Testis (tissue), 3 donors: ENCODE results near the gene DGKH. TPM values are rescaled to one million over a fixed set of nuclear protein-coding genes. Genes with fewer than 3 reads are reported as not detected.

ENCODE experiments used
- DNase-seq: peaks from one replicate; pipeline ENCODE4 v3.0.0-alpha.2; 2019
- H3K27ac ChIP-seq, 2 donors: fragments of 200-600 bp; sonication (generic); one replicate each; pipeline ENCODE4 v1.5.1; 2019
- H3K27me3 ChIP-seq: fragments of 200-600 bp; sonication (generic); one replicate; pipeline ENCODE4 v1.5.1; 2019
- H3K36me3 ChIP-seq: fragments of 200-600 bp; sonication (generic); one replicate; pipeline ENCODE4 v1.5.1; 2017; ENCODE audit warnings: low read depth; ENCODE audit errors: missing control alignments
- H3K4me1 ChIP-seq: fragments of 200-600 bp; sonication (generic); one replicate; pipeline ENCODE4 v1.5.1; 2019
- H3K4me3 ChIP-seq, 2 donors: fragments of 200-600 bp; sonication (generic); one replicate each; pipeline ENCODE4 v1.5.1; 2017 to 2019
- H3K9me3 ChIP-seq: fragments of 200-600 bp; sonication (generic); one replicate; pipeline ENCODE4 v1.5.1; 2017
- POLR2A ChIP-seq: fragments of 450-650 bp; IDR thresholded peaks from one replicate; pipeline ENCODE4 v1.6.1; 2017; ENCODE audit warnings: antibody characterized with exemption, mild to moderate bottlenecking, moderate library complexity
- WGBS, 2 donors: methylation state at CpG; one replicate each; pipeline ENCODE4 v1.1.5; 2018; 5-methylcytosine and 5-hydroxymethylcytosine counted together
- intact Hi-C: fragments of 100-400 bp; cut with DNase I; formaldehyde crosslinking; loops from one replicate; pipeline ENCODE4 v1.15.1; 2023; ENCODE audit warnings: low total_unique reads
- polyA plus RNA-seq: library from polyadenylated mRNA; stranded (reverse); fragments of 350-450 nt; fragmentation: Illumina TruSeq; extraction: RNeasy Lipid Tissue Mini Kit (QIAGEN cat#74804); gene quantifications from one replicate; pipeline ENCODE4 v1.2.3, GENCODE V29; 2014; ENCODE audit warnings: low read depth, low replicate concordance; ENCODE audit not compliant: insufficient read depth
- total RNA-seq, 2 donors: library from RNA; depleted of rRNA; stranded (reverse); fragments of >200 nt; gene quantifications; one replicate each; pipeline ENCODE4 v1.2.3, GENCODE V29; 2016
- TF ChIP-seq, protein P1 (sequence below), 3 experiments: fragments of 450-650 bp in 2 of 3; fragments of 200-600 bp in 1 of 3; sonication (generic) in 1 of 3; IDR thresholded peaks; one replicate each; pipeline ENCODE4 v1.5.1; 2016 to 2019; ENCODE audit warnings: antibody characterized with exemption in 3 of 3, mild to moderate bottlenecking in 2 of 3, moderate library complexity in 1 of 3

The DGKH gene
- total and polyA plus RNA-seq, 3 donors from 2014 or later: 6.3 to 11.5 (median 9.8) TPM

DNA sequence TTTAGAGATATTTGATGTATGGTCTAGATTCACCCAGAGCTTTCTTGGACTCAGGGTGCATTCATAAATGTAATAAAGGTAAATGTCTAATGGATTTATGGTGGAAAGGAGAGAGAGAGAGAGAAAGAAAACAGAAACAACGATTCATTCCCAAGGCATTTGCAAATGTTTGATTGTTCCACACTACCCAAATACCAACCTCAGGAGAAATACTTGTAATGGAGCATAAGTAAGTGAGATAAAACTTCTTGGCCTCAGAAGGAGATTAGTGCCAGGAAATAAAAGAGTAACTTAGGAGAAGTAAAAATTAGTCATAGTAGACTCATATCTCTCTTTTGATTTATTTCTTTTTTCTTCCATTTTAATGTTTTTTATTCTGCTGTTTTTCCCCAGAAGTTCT lies 40.6 kb upstream of the DGKH start:
- Histone ChIP-seq H3K36me3 (no peaks in the 10 kb centered on the region), H3K27ac (no peak overlapping the region), H3K9me3 (no peaks in the 10 kb centered on the region), H3K27me3 (no peaks in the 10 kb centered on the region), H3K4me1 (no peaks in the 10 kb centered on the region), H3K4me3 (no peak overlapping the region)
- no peak for DNase-seq
- TF ChIP-seq POLR2A: no peak
- TF ChIP-seq, protein P1, sequence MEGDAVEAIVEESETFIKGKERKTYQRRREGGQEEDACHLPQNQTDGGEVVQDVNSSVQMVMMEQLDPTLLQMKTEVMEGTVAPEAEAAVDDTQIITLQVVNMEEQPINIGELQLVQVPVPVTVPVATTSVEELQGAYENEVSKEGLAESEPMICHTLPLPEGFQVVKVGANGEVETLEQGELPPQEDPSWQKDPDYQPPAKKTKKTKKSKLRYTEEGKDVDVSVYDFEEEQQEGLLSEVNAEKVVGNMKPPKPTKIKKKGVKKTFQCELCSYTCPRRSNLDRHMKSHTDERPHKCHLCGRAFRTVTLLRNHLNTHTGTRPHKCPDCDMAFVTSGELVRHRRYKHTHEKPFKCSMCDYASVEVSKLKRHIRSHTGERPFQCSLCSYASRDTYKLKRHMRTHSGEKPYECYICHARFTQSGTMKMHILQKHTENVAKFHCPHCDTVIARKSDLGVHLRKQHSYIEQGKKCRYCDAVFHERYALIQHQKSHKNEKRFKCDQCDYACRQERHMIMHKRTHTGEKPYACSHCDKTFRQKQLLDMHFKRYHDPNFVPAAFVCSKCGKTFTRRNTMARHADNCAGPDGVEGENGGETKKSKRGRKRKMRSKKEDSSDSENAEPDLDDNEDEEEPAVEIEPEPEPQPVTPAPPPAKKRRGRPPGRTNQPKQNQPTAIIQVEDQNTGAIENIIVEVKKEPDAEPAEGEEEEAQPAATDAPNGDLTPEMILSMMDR (IDR thresholded peaks at IDR 0.05): no peak
- WGBS, 2 donors: 56 to 81% methylated on average over 1 of the region's 1 CpG
- intact Hi-C loops: no loop called here

DNA sequence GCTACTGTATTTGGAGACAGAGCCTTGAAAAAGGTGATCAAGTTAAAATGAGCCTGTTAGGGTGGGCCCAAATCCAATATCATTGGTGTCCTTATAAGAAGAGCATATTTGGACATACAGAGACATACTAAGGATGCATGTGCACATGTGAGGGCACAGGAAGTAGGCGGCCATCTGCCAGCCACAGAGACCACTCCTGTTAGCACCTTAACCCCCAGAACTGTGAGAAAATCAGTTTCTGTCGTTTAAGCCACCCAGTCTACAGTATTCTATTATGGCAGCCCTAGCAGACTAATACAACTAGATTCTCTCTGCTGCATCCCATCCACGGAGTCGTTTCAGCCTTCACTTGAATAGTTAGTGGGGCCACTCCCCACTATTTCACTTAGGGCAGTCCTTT lies 39.4 kb upstream of the DGKH start:
- H3K36me3 ChIP-seq: no peaks in the 10 kb centered on the region
- H3K4me1 ChIP-seq: no peaks in the 10 kb centered on the region
- TF ChIP-seq, protein P1 (IDR thresholded peaks at IDR 0.05): no peak
- no peak for TF ChIP-seq POLR2A
- WGBS, 2 donors: 83 to 88% methylated on average over 4 of the region's 4 CpGs
- intact Hi-C loops: no loop called here
- H3K27ac ChIP-seq: no peak overlapping the region
- no peak for DNase-seq
- no peaks in the 10 kb centered on the region for H3K27me3 ChIP-seq
- no peaks in the 10 kb centered on the region for H3K9me3 ChIP-seq
- no peak overlapping the region for H3K4me3 ChIP-seq

- 23 to 33% methylated on average over 14 to 16 of the region's 16 CpGs for WGBS, 2 donors
- intact Hi-C loops: no loop called here
- H3K27ac ChIP-seq: no peak overlapping the region
- no peak for DNase-seq
- TF ChIP-seq, protein P1 (IDR thresholded peaks at IDR 0.05): no peak
- no peak for TF ChIP-seq POLR2A
- no peaks in the 10 kb centered on the region for H3K27me3 ChIP-seq
- no peak overlapping the region for H3K4me3 ChIP-seq
- no peaks in the 10 kb centered on the region for H3K4me1 ChIP-seq
- H3K9me3 ChIP-seq: no peaks in the 10 kb centered on the region
- no peaks in the 10 kb centered on the region for H3K36me3 ChIP-seq
Measured at GRCh38 chr13:42011601-42012350, 36.7 kb upstream of the DGKH start.

DNA sequence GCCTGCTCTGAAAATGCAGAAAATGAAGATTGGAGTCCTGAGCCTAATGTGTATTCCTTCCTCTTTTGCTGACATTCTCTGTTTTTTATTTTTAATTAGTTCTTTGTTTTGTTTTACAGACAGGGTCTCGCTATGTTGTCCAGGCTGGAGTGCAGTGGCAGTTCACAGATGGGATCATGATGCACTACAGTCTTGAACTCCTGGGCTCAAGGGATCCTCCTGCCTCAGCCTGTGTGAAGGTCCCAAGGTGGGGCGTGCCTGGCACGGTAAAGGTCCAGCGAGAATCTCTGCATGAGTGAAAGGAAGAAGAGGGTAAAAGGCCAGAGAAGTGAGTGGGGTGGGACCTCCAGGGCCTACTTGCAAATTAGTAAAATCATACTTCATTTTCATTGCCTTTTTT lies 34.3 kb upstream of the DGKH start:
- TF ChIP-seq POLR2A: no peak
- TF ChIP-seq, protein P1 (IDR thresholded peaks at IDR 0.05): no peak
- Histone ChIP-seq H3K9me3 (no peaks in the 10 kb centered on the region), H3K27me3 (no peaks in the 10 kb centered on the region), H3K27ac (no peak overlapping the region), H3K36me3 (no peaks in the 10 kb centered on the region), H3K4me1 (no peaks in the 10 kb centered on the region), H3K4me3 (no peak overlapping the region)
- 66 to 69% methylated on average over 4 of the region's 4 CpGs for WGBS, 2 donors
- intact Hi-C loops: no loop called here
- DNase-seq: no peak

DNA sequence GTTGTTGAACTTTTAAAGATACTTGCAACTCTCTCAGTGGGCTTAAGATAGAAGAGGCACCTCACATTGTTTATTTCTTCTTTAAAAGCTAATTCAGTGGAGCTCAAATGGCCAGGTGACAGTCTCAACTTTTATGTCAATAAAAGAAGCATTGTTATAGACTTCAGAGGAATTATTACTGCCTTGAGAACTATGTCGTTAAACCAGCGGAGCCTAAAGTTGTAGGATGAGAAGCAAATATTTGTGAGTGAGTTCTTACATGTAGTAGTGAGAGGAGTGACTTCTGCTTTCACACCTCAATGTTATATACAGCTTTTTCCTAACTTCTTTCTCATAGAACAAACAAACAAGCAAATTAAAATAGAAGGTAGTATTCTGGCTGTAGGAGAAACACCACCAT lies 31.2 kb upstream of the DGKH start:
- Histone ChIP-seq H3K36me3 (no peaks in the 10 kb centered on the region), H3K27me3 (no peaks in the 10 kb centered on the region), H3K4me1 (no peaks in the 10 kb centered on the region), H3K27ac (no peak overlapping the region), H3K4me3 (no peak overlapping the region), H3K9me3 (no peaks in the 10 kb centered on the region)
- 52 to 76% methylated on average over 2 of the region's 2 CpGs for WGBS, 2 donors
- intact Hi-C loops: no loop called here
- no peak for DNase-seq
- TF ChIP-seq, protein P1 (IDR thresholded peaks at IDR 0.05): no peak
- TF ChIP-seq POLR2A: no peak
